C4-2B (cell line): ENCODE measurements around the gene PRKG1.

Source experiments
- CTCF ChIP-seq: fragments of 450-650 bp; conservative IDR thresholded peaks from 2 replicates; pipeline ENCODE4 v1.5.1; 2017; ENCODE audit warnings: mild to moderate bottlenecking
- ZFX ChIP-seq: fragments of 450-650 bp; IDR thresholded peaks from 2 replicates; pipeline ENCODE4 v1.6.1; 2017

- TF ChIP-seq CTCF (no peak), ZFX (no peak)
Measured at GRCh38 chr10:51406581-51406980, 332.3 kb downstream of the PRKG1 start.
